GM21528 (cell line): ENCODE measurements around the gene COQ9.
A peak's percentile ranks its signal among the peaks of the same experiment; 100 is the strongest.
"Not testable (repeated sequence)": the region's sequence is repeated elsewhere in the genome, so short reads cannot be mapped to it uniquely, and the experiment has no call there.

Experiments
- ATAC-seq: cut with Tn5 transposase; IDR thresholded peaks from one replicate; pipeline ENCODE4 v1.9.1; 2021; ENCODE audit warnings: mild to moderate bottlenecking, moderate library complexity; ENCODE audit not compliant: unreplicated experiment, low FRiP score

Gene COQ9

GRCh38 chr16:57484515-57485005, 37.3 kb downstream of the COQ9 start:
- ATAC-seq, result no peak

GRCh38 chr16:57485091-57485915, 38.0 kb downstream of the COQ9 start:
- ATAC-seq, result no peak

GRCh38 chr16:57485916-57486857, 38.9 kb downstream of the COQ9 start, which contains the start of gene DOK4:
DOK4 (minus strand) TSS chr16:57486493; CDS start chr16:57479507, 6,986 bp downstream.
- peak; percentile 85 for ATAC-seq

GRCh38 chr16:57486858-57487834, 39.9 kb downstream of the COQ9 start:
- no peak for ATAC-seq

GRCh38 chr16:57489229-57489628, 42.0 kb downstream of the COQ9 start:
- ATAC-seq, result no peak

GRCh38 chr16:57493767-57494166, 46.5 kb downstream of the COQ9 start:
- no peak for ATAC-seq

- ATAC-seq, result no peak
These were observed 49.8 kb downstream of the COQ9 start for GRCh38 chr16:57497121-57497520.

GRCh38 chr16:57498031-57498430, 50.8 kb downstream of the COQ9 start:
- no peak for ATAC-seq

- ATAC-seq, result not testable (repeated sequence)
These were observed 52.7 kb downstream of the COQ9 start for GRCh38 chr16:57499941-57500340.

- ATAC-seq, result no peak
These were observed 53.4 kb downstream of the COQ9 start for GRCh38 chr16:57500578-57501111.

- ATAC-seq, result no peak
These were observed 54.2 kb downstream of the COQ9 start for GRCh38 chr16:57501492-57501891.

GRCh38 chr16:57502048-57502775, 54.9 kb downstream of the COQ9 start:
- no peak for ATAC-seq

GRCh38 chr16:57503366-57503765, 56.1 kb downstream of the COQ9 start:
- no peak for ATAC-seq

- ATAC-seq, result no peak
These were observed 56.7 kb downstream of the COQ9 start for GRCh38 chr16:57504001-57504400.

GRCh38 chr16:57504491-57504890, 57.2 kb downstream of the COQ9 start:
- no peak for ATAC-seq

- ATAC-seq, result no peak
These were observed 57.9 kb downstream of the COQ9 start for GRCh38 chr16:57505169-57505568.

- no peak for ATAC-seq
These were observed 60.1 kb downstream of the COQ9 start for GRCh38 chr16:57507136-57508034.

GRCh38 chr16:57508035-57508425, 60.8 kb downstream of the COQ9 start:
- no peak for ATAC-seq
